Suprapubic skin (tissue), 3 donors: ENCODE measurements around the gene RBMXL2.

Experiments used
- POLR2A ChIP-seq, 2 donors: fragments of 450-650 bp; IDR thresholded peaks; one replicate each; pipeline ENCODE4 v1.6.1; 2017; ENCODE audit warnings: antibody characterized with exemption in 2 of 2, mild to moderate bottlenecking in 2 of 2, moderate library complexity in 2 of 2
- TF ChIP-seq, protein P1 (sequence below), 2 donors: fragments of 200-600 bp in 1 of 2; fragments of 450-650 bp in 1 of 2; sonication (generic) in 1 of 2; IDR thresholded peaks; one replicate each; pipeline ENCODE4 v1.5.1; 2016 to 2019; ENCODE audit warnings: antibody characterized with exemption in 2 of 2, mild to moderate bottlenecking in 1 of 2, moderate library complexity in 1 of 2

DNA sequence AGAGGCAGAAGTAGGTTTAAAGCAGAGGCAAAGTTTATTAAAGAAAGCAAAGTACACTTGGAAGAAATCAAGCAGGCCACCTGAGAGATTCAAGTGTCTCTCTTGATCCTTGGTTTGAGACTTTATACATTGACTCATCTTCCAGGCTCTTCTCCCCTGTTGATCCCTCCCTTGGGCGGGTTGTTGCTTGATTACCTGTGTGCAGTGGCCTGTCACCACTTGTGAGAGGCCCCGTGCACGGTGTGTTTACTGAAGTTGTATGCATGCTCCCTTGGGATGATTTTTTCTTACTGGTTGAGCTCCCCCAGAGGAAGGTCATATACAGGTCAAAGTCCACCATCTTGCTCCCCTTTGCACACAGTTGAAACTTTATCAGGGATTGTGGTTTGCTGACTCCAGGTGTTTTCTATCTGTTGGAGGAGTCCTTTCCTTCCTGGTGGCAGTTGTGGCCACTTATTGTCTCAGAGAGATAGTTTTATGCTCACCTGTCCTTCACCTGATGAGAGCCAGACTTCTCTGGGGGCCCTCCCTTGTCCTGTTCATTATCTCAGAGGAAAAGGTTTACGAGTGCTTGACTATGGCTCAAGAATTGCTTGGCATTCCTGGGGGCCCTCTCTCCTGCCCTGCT lies 16.3 kb upstream of the RBMXL2 start:
- TF ChIP-seq, protein P1, sequence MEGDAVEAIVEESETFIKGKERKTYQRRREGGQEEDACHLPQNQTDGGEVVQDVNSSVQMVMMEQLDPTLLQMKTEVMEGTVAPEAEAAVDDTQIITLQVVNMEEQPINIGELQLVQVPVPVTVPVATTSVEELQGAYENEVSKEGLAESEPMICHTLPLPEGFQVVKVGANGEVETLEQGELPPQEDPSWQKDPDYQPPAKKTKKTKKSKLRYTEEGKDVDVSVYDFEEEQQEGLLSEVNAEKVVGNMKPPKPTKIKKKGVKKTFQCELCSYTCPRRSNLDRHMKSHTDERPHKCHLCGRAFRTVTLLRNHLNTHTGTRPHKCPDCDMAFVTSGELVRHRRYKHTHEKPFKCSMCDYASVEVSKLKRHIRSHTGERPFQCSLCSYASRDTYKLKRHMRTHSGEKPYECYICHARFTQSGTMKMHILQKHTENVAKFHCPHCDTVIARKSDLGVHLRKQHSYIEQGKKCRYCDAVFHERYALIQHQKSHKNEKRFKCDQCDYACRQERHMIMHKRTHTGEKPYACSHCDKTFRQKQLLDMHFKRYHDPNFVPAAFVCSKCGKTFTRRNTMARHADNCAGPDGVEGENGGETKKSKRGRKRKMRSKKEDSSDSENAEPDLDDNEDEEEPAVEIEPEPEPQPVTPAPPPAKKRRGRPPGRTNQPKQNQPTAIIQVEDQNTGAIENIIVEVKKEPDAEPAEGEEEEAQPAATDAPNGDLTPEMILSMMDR (IDR thresholded peaks at IDR 0.05): no peak
- TF ChIP-seq POLR2A (IDR thresholded peaks at IDR 0.05): no peak
